Retinal pigment epithelial cell (primary cell): ENCODE data around the gene ELAVL3.
"Not testable (repeated sequence)": the region's sequence is repeated elsewhere in the genome, so short reads cannot be mapped to it uniquely, and the experiment has no call there.

ENCODE experiments used
- DNase-seq: peaks from one replicate; pipeline ENCODE4 v3.0.0-alpha.2; 2010; ENCODE audit warnings: low read depth
- H3K4me3 ChIP-seq: 2 replicates; pipeline ENCODE4 v1.5.1; 2011; ENCODE audit warnings: mild to moderate bottlenecking, low read length, control low read depth, moderate library complexity
- CTCF ChIP-seq: conservative IDR thresholded peaks from 2 replicates; pipeline ENCODE4 v1.5.1; 2011; ENCODE audit warnings: low read depth, low read length, control low read depth, inconsistent platforms

Gene ELAVL3

GRCh38 chr19:11479898-11480714 is 740 bp downstream of the ELAVL3 start:
- no peak for DNase-seq
- no peak for TF ChIP-seq CTCF
- H3K4me3 ChIP-seq: no peak overlapping the region

GRCh38 chr19:11479090-11479897 is 1.6 kb downstream of the ELAVL3 start:
- no peak for DNase-seq
- TF ChIP-seq CTCF: no peak
- no peak overlapping the region for H3K4me3 ChIP-seq

- H3K4me3 ChIP-seq: no peak overlapping the region
- TF ChIP-seq CTCF: no peak
- DNase-seq: no peak
Measured at GRCh38 chr19:11478167-11479089, 2.4 kb downstream of the ELAVL3 start.

- no peak for DNase-seq
Measured at GRCh38 chr19:11475861-11476260, 5.0 kb downstream of the ELAVL3 start.

GRCh38 chr19:11475343-11475742 is 5.5 kb downstream of the ELAVL3 start:
- not testable (repeated sequence) for DNase-seq, H3K4me3 ChIP-seq

More at GRCh38 chr19:11475861-11476260, 5.0 kb downstream of the ELAVL3 start:
- no peak for TF ChIP-seq CTCF
- no peak overlapping the region for H3K4me3 ChIP-seq

- no peak overlapping the region for H3K4me3 ChIP-seq
- no peak for TF ChIP-seq CTCF
- DNase-seq: no peak
Measured at GRCh38 chr19:11473725-11474124, 7.1 kb downstream of the ELAVL3 start.

GRCh38 chr19:11468266-11468845 is 12.5 kb downstream of the ELAVL3 start:
- DNase-seq, H3K4me3 ChIP-seq: not testable (repeated sequence)
